Stimulated activated naive CD8-positive, alpha-beta T cell treated with anti-CD3 and anti-CD28 coated beads, Interleukin-15, Interleukin-2, amounts not matched to agents 100 U/mL and 50 U/mL, for 24 hours (primary cell): ENCODE measurements around the gene KRTAP2-1.
"Not testable (repeated sequence)": the region's sequence is repeated elsewhere in the genome, so short reads cannot be mapped to it uniquely, and the experiment has no call there.

ENCODE experiments used
- ATAC-seq: fragments of 150-1000 bp; cut with Tn5 transposase; one replicate; pipeline ENCODE4 v1.10.0; 2021
- DNase-seq: peaks from one replicate; pipeline ENCODE4 v3.0.0; 2021

The KRTAP2-1 gene

GRCh38 chr17:41046735-41047465 is at the start of gene KRTAP2-1:
Gene KRTAP2-1, minus strand, starts transcription at chr17:41047316. Its CDS starts 49 bp downstream, at chr17:41047267.
- not testable (repeated sequence) for ATAC-seq, DNase-seq

DNA sequence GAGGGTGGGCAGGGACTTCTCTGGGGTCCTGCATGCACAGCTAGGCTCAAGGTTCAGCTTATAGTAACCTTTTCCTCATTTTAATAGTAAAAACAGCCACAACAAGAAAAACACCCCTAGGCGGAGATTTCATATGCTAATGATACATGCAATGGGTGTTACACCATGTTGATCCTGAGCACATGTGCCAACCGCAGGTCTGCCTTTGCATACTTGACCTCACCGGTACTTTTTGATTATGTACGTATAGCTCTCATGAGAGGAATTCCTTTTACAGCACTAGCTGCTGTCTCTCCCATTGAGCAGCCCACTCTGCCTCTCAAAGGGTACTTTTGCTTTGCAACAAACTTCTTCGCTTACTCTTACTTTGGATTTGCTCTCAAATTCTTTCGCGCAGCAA is 48.9 kb upstream of the KRTAP2-1 start:
- DNase-seq (no peak), ATAC-seq (no peak)

DNA sequence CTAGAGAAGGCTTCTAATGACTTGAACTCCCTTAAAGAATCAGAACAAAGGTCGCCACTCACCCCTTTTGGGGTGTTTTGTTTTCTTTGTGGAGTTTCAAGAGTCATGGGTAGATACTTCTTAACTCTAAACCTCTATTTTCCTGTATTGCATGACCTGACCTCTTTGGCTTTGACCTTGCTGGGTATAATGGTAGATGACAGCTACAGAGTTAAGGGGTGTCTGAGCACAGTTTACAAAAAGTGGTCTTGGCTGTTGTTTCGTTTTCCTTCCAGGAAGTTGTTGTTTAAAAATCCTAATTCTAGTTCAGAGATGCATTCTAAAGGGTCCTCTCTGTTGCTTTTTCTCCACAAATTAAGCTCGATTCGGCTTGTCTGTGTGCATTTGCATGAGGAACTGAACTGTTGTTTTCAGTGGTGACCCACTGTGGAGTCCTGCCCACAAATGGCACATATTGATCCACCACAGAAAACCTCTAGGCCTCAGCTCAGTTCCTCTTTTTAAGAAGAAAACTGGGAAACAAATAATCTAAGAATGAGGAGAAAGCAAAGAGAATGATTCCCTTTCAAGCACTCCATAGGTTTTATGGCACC is 41.7 kb upstream of the KRTAP2-1 start:
- ATAC-seq, DNase-seq: not testable (repeated sequence)

GRCh38 chr17:41084100-41084856 is 37.2 kb upstream of the KRTAP2-1 start, which contains the start of gene KRTAP4-7:
Gene KRTAP4-7, plus strand, starts transcription at chr17:41084150. Its CDS starts 57 bp downstream, at chr17:41084207.
- ATAC-seq, DNase-seq: not testable (repeated sequence)

GRCh38 chr17:41083427-41083826 is 36.3 kb upstream of the KRTAP2-1 start:
- not testable (repeated sequence) for DNase-seq, ATAC-seq

GRCh38 chr17:41082626-41083025 is 35.5 kb upstream of the KRTAP2-1 start:
- DNase-seq (no peak), ATAC-seq (no peak)

DNA sequence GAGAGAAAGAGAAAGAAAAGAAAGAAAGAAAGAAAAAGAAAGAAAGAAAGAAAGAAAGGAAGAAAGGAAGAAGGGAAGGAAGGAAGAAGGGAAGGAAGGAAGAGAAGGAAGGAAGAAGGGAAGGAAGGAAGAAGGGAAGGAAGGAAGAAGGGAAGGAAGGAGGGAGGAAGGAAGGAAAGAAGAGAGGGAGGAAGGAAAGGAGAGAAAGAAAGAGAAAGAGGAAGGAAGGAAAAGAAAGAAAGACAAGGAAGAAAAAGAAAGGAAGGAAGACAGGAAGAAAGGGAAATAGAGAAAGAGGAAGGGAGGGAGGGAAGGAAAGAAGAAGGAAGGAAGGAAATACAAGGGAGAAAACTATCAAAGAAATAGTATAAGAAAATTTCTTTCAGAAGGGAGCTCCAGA is 29.7 kb upstream of the KRTAP2-1 start:
- DNase-seq: no peak

DNA sequence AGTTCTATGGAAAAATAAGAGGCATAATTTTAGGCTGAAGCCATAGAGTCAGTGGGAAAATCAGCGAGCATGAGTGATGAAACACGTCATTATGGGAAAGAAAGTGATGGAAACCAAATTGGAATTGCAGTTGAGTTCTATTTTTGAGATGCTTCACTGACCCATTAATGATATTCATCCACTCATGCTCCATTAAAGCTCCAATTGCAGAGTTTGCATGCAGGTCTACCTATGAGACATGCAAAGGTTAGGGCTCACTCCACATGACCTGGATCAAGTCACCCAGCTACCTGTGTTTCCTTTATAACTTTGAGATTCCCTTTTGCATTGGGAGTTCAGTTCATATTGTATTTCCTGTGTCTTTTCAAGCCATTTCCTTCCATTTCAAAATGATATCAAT is 26.6 kb upstream of the KRTAP2-1 start:
- DNase-seq: no peak

More for the DNA sequence above, 29.7 kb upstream of the KRTAP2-1 start:
- ATAC-seq: no peak

GRCh38 chr17:41071606-41072360 is 24.7 kb upstream of the KRTAP2-1 start:
- DNase-seq (no peak), ATAC-seq (no peak)

More for the DNA sequence above, 26.6 kb upstream of the KRTAP2-1 start:
- ATAC-seq: no peak

DNA sequence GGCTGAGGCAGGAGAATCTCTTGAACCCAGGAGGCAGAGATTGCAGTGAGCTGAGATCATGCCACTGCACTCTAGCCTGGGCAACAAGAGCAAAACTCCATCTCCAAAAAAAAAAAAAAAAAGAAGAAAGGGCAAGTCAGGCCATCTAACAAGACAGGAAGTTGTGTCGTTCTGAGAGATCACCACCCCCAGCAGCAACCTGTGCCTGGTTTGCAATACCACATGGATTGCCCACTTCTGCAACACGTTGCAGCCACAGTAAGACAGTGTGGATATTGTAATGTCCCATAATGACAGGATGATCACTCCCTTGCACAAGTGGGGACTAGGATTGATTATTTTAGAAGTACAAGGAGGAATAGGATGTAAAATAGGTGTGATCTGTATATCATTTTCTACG is 21.9 kb upstream of the KRTAP2-1 start:
- ATAC-seq: no peak
- DNase-seq: no peak

DNA sequence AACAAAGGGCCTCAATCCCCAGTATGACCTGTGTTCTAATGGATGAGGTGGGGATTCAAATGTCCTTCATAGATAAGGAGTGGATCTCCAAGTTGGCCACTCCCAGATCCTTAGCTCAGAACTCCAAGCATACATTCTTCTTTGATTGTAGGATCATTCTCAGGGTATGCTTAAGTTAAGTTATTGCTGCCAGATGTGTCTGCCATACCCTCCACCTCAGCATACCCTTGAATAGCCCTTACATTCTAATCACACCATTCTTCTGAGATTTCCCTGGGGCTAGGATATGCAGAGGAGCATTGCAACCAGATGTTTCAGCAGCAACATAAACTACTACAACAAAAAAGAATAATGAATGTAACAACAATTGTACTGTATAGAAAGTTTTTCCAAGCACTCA is 20.2 kb upstream of the KRTAP2-1 start:
- DNase-seq (no peak), ATAC-seq (no peak)

DNA sequence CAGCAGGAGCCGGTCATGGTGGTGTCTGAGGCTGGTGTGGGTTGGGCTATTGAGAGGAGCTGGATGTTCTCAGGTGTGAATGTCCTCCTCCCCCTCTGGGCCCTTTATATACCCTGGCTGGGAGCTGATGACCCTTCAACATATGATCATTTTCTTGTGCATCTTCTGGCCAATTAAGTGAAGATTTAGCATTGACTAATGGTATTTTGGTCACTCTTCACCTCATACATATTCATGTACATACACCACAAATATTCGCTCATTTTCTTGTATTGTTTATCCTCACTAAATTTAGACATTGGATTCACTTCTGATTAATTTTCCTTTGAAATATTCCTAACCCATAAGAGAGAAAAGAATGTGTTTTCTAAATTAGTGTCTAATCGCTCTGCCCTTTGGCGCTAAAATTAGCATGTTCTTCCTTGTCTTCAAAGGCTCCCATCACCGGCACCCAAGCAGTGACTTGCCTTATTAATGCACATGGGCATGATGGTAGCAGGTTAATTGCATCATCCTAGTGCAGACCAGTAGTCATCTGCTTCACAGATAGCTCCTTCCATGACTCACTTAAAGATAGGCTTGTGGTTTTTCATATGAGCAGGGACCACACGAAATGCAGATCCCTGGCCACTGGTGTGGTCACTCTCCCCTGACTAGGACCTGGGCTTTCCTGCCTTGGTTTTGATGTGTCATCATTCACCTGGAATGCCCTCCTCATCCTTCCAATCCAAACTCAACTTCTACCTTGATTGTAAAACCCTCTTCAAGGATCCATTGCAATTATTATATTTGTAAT is 18.9 kb upstream of the KRTAP2-1 start, which contains the start of gene KRTAP2-4:
Gene KRTAP2-4, minus strand, starts transcription at position 51 of the 796 bp plus-strand sequence. Its CDS starts 34 bp downstream, at position 17.
- no peak for ATAC-seq

GRCh38 chr17:41065016-41065689 is 18.0 kb upstream of the KRTAP2-1 start:
- DNase-seq, ATAC-seq: not testable (repeated sequence)

More for the DNA sequence above, 18.9 kb upstream of the KRTAP2-1 start, which contains the start of gene KRTAP2-4:
- DNase-seq: no peak

DNA sequence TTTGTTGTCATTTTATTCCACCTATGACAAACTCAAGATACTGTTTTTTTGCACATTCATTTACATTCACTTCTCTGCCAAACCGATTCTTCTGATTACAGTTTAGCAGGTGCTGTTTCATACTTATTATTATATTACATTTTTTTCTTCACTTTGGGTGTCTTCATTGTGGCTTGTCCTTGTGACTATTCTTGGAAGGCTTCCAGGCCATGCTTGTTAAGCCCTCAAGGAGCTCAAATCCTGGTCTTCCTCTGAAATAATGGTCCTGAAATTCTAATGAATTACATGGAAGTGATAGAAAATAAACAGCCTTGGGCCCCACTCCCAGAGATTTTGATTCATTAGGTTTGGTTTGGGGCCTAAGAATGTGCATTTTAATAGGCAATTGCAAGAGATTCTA is 17.2 kb upstream of the KRTAP2-1 start:
- DNase-seq (no peak), ATAC-seq (no peak)

DNA sequence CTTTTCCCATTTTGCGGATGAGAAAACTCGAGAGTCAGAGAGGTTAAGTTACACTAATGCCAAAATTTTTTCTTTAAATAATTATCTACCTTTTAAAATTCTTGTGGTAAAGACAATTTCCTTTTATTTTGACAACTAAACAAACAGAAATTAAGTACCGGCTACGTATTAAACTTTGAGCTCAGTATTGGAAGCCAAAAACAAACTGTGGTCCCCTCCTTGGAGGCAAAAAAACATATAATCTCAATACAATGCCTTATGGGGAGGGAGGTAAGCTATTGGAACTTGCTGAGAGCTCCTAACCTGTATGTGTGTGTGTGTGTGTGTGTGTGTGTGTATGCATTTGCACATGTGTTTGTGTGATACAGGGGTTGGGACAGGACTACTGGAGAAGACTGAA is 16.3 kb upstream of the KRTAP2-1 start:
- DNase-seq: no peak
- no peak for ATAC-seq

DNA sequence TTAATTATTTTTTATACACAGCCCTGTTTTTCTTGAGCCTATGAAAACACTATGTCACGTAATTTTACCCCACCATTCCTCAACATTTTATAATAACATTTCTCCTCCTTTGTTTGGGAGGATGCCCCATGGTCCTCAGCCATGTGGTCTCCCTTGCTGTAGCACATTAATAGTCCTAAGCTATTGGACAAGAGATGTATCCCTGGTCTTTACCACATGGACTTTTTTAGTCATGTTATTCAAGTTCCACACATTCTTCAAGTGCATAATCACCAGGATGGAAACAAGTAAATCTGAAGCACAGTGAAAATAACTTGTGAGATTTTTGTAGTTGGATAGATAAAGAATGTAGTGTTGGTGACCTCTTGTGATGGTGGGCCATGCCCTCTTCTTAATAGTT is 14.8 kb upstream of the KRTAP2-1 start:
- ATAC-seq (no peak), DNase-seq (no peak)

- DNase-seq (no peak), ATAC-seq (no peak)
Measured at GRCh38 chr17:41060052-41060604, 13.0 kb upstream of the KRTAP2-1 start, which contains the start of gene KRTAP2-3. Gene KRTAP2-3, minus strand, starts transcription at chr17:41060114. Its CDS starts 64 bp downstream, at chr17:41060050.

- ATAC-seq, DNase-seq: not testable (repeated sequence)
Measured at GRCh38 chr17:41059276-41060051, 12.3 kb upstream of the KRTAP2-1 start.

DNA sequence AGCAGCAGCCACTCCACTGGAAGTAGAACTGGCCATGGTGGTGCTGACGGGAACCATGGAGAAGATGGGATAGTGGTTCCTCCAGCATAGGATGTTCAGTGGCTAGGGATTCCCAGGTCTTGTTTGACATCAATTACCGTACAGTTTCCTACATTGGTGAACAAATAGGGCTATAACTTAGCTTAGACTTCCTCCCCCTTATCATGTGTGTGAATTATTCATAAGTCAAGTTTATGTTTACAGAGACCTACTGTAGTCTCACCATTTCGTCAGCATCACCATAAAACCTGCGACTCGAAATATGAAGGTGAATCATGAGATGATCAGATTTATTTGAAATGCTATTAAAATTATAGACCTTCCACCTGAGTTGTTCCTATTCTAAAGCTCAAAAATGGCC is 11.6 kb upstream of the KRTAP2-1 start:
- DNase-seq (no peak), ATAC-seq (no peak)
